ENCODE data around the gene ARL2.

DNA sequence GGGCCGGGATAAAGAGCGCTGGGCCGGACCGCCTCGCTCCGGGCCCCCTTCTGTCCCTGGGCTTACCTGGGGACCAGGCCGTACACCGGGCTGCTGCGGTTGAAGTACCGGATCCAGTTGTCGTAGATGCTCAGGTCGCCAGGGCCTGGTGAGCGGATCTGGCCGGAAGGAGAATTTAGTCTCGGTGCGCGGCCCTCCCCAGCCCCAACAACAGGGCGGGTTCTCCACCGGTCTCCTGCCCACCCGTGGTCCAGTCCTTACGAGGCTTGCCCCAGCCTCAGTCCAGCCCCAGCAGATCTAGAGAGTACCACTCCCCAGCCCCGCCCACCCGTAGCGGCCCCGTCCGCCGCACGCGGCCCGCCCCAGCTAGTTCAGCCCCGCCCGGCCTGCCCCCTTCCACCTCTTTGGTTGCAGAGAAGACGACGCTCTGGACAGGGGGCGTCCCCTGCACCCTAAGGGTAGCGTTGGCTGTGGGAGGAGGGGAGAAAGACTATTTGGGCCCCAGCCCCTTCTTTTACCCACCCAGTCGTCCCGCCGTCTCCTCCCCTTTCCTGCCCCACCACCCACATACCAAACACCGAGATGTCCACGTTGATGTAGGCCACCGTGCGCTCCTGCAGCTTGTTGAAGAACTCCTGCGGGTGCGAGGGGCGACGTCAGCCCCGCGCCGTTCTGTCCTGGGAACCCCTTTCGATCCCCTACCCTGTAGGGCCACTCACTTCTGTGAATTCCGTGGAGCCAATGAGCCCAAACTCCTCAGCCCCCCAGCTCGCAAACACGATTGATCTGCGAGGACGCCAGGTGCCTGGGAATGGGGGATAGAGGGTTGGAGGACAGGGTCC lies 33.8 kb downstream of the ARL2 start:
- TF ChIP-seq, protein P1, sequence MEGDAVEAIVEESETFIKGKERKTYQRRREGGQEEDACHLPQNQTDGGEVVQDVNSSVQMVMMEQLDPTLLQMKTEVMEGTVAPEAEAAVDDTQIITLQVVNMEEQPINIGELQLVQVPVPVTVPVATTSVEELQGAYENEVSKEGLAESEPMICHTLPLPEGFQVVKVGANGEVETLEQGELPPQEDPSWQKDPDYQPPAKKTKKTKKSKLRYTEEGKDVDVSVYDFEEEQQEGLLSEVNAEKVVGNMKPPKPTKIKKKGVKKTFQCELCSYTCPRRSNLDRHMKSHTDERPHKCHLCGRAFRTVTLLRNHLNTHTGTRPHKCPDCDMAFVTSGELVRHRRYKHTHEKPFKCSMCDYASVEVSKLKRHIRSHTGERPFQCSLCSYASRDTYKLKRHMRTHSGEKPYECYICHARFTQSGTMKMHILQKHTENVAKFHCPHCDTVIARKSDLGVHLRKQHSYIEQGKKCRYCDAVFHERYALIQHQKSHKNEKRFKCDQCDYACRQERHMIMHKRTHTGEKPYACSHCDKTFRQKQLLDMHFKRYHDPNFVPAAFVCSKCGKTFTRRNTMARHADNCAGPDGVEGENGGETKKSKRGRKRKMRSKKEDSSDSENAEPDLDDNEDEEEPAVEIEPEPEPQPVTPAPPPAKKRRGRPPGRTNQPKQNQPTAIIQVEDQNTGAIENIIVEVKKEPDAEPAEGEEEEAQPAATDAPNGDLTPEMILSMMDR (IDR thresholded peaks at IDR 0.05; ENCODE audit: low read depth, low read length, poor library complexity, severe bottlenecking) = no peak
- TF ChIP-seq EZH2phosphoT487 (IDR thresholded peaks at IDR 0.05; ENCODE audit: borderline replicate concordance, low read length) = no peak
